Neural cell (in vitro differentiated cells): ENCODE data around the gene GPER1. TPM values are rescaled to one million over a fixed set of nuclear protein-coding genes. Genes with fewer than 3 reads are reported as not detected.
A peak's percentile ranks its signal among the peaks of the same experiment; 100 is the strongest.

ENCODE experiments used
- H2AFZ ChIP-seq: fragments of 200-600, 300-800 bp; sonication (generic), shearing (Covaris generic); 2 replicates; pipeline ENCODE4 v1.6.0; 2014; ENCODE audit warnings: low read depth, mild to moderate bottlenecking, antibody characterized with exemption, low read length, moderate library complexity
- H3F3A ChIP-seq: fragments of 200-600 bp; shearing (Covaris generic); 2 replicates; pipeline ENCODE4 v1.6.1; 2016; ENCODE audit warnings: mild to moderate bottlenecking, moderate library complexity, mixed read lengths, antibody characterized with exemption, low read length; ENCODE audit not compliant: insufficient read depth, poor library complexity, severe bottlenecking
- H3K27ac ChIP-seq: fragments of 200-600, 300-800 bp; sonication (generic), shearing (Covaris generic); 2 replicates; pipeline ENCODE4 v1.5.1; 2014; ENCODE audit warnings: mild to moderate bottlenecking, low read length, moderate library complexity
- H3K27me3 ChIP-seq: fragments of 300-800, 200-600 bp; sonication (generic), shearing (Covaris generic); 2 replicates; pipeline ENCODE4 v1.6.0; 2014; ENCODE audit warnings: mild to moderate bottlenecking, low read depth, low read length, moderate library complexity; ENCODE audit not compliant: insufficient read depth
- H3K36me3 ChIP-seq: fragments of 300-800, 200-600 bp; sonication (generic), shearing (Covaris generic); 2 replicates; pipeline ENCODE4 v1.5.1; 2014; ENCODE audit warnings: mild to moderate bottlenecking, antibody characterized with exemption, low read length, moderate library complexity; ENCODE audit not compliant: insufficient read depth
- H3K4me2 ChIP-seq: fragments of 300-800, 200-600 bp; sonication (generic), shearing (Covaris generic); 2 replicates; pipeline ENCODE4 v1.6.0; 2014; ENCODE audit warnings: mild to moderate bottlenecking, low read length
- H3K4me3 ChIP-seq: fragments of 300-800, 200-600 bp; sonication (generic), shearing (Covaris generic); 2 replicates; pipeline ENCODE4 v1.5.1; 2014; ENCODE audit warnings: mild to moderate bottlenecking, low read length, moderate library complexity
- H3K79me2 ChIP-seq: fragments of 200-600 bp; shearing (Covaris generic); replicated peaks from 2 replicates; pipeline ENCODE4 v1.6.0; 2014; ENCODE audit warnings: mild to moderate bottlenecking, low read length, moderate library complexity; ENCODE audit not compliant: insufficient read depth
- H3K9ac ChIP-seq: fragments of 300-800, 200-600 bp; sonication (generic), shearing (Covaris generic); 2 replicates; pipeline ENCODE4 v1.6.1; 2016; ENCODE audit warnings: mild to moderate bottlenecking, low read length, mixed read lengths
- H3K9me2 ChIP-seq: fragments of 200-600 bp; shearing (Covaris generic); 2 replicates; pipeline ENCODE4 v1.6.1; 2016; ENCODE audit warnings: mild to moderate bottlenecking, low read length, mixed read lengths; ENCODE audit not compliant: insufficient read depth
- H3K9me3 ChIP-seq: fragments of 200-600, 300-800 bp; sonication (generic), shearing (Covaris generic); 2 replicates; pipeline ENCODE4 v1.6.1; 2016; ENCODE audit warnings: mild to moderate bottlenecking, mixed run types, low read length, moderate library complexity, mixed read lengths
- H4K20me1 ChIP-seq: fragments of 200-600 bp; shearing (Covaris generic); 2 replicates; pipeline ENCODE4 v1.6.1; 2016; ENCODE audit warnings: mild to moderate bottlenecking, mixed run types; ENCODE audit not compliant: insufficient read depth
- EP300 ChIP-seq: fragments of 450-650 bp; conservative IDR thresholded peaks from 2 replicates; pipeline ENCODE4 v1.6.1; 2014; ENCODE audit warnings: antibody characterized with exemption, mild to moderate bottlenecking, moderate library complexity; ENCODE audit not compliant: poor library complexity, severe bottlenecking
- EZH2 ChIP-seq: fragments of 200-600, 300-800 bp; shearing (Covaris generic), sonication (generic); IDR thresholded peaks from 2 replicates; pipeline ENCODE4 v1.6.1; 2014; ENCODE audit warnings: antibody characterized with exemption, low read length, borderline replicate concordance, mild to moderate bottlenecking; ENCODE audit not compliant: insufficient read depth, poor library complexity, severe bottlenecking
- MXI1 ChIP-seq: fragments of 450-650 bp; conservative IDR thresholded peaks from 2 replicates; pipeline ENCODE4 v1.6.1; 2014; ENCODE audit warnings: antibody characterized with exemption, mild to moderate bottlenecking; ENCODE audit not compliant: poor library complexity, severe bottlenecking
- POLR2AphosphoS5 ChIP-seq: IDR thresholded peaks from 2 replicates; pipeline ENCODE4 v1.6.1; 2012
- RAD21 ChIP-seq: fragments of 450-650 bp; conservative IDR thresholded peaks from 2 replicates; pipeline ENCODE4 v1.6.1; 2014; ENCODE audit warnings: antibody characterized with exemption, mild to moderate bottlenecking, moderate library complexity
- SMC3 ChIP-seq: fragments of 450-650 bp; conservative IDR thresholded peaks from 2 replicates; pipeline ENCODE4 v1.6.1; 2014; ENCODE audit warnings: antibody characterized with exemption, mild to moderate bottlenecking, moderate library complexity; ENCODE audit not compliant: poor library complexity
- TAF1 ChIP-seq: IDR thresholded peaks from 2 replicates; pipeline ENCODE4 v1.6.1; 2012; ENCODE audit warnings: low read depth
- polyA plus RNA-seq: library from polyadenylated mRNA; depleted of rRNA; stranded (reverse); fragments of >200 nt; gene quantifications from 2 replicates; pipeline ENCODE4 v1.2.3, GENCODE V29; 2014
- TF ChIP-seq, protein P1 (sequence below): IDR thresholded peaks from 2 replicates; pipeline ENCODE4 v1.6.1; 2012; ENCODE audit warnings: borderline replicate concordance
- TF ChIP-seq, protein P2 (sequence below): fragments of 450-650 bp; IDR thresholded peaks from 2 replicates; pipeline ENCODE4 v1.5.1; 2014; ENCODE audit warnings: antibody characterized with exemption, mild to moderate bottlenecking, moderate library complexity; ENCODE audit not compliant: poor library complexity, severe bottlenecking

The GPER1 gene
- polyA plus RNA-seq, 1 donor from 2014 or later: not detected

DNA sequence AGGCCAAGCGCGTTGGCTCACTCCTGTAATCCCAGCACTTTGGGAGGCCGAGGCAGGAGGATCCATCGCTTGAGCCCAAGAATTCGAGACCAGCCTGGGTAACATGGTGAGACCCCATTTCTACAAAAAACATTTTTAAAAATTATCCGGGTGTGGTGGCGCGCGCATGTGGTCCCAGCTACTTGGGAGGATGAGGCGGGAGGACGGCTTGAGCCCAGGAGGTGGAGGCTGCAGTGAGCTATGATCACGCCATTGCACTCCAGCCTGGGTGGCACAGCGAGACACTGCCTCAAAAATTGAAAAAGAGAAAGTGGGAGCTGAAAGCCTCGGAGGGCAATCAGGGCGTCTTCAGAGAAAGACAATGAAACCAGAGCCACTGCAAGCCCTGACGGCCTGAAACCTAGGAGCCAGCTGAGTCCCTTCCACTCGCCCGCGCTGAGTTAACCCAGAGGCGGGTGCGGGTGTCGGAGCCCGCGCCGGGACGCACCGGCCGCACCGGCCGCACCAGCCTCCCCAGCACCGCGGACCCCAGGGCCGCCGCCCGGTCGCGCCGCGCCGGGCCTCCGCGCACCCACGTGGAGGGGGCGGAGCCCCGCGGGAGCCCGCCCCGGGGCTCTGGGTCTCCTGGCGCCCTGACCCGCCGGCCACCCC, 49.7 kb downstream of the GPER1 start:
- Histone ChIP-seq H3K27me3 (no peaks in the 10 kb centered on the region), H2AFZ (peak overlapping the region; percentile 80), H3K27ac (peak overlapping the region; percentile 58), H3K9me3 (no peaks in the 10 kb centered on the region), H4K20me1 (no peaks in the 10 kb centered on the region), H3F3A (no peaks in the 10 kb centered on the region), H3K9me2 (no peaks in the 10 kb centered on the region), H3K36me3 (no peaks in the 10 kb centered on the region), H3K4me3 (peak overlapping the region; percentile 75), H3K4me2 (peak overlapping the region; percentile 91), H3K79me2 (peaks cover 12% of the 10 kb centered on the region), H3K9ac (peak overlapping the region; percentile 71)
- no peak for TF ChIP-seq POLR2AphosphoS5
- TF ChIP-seq, protein P1, sequence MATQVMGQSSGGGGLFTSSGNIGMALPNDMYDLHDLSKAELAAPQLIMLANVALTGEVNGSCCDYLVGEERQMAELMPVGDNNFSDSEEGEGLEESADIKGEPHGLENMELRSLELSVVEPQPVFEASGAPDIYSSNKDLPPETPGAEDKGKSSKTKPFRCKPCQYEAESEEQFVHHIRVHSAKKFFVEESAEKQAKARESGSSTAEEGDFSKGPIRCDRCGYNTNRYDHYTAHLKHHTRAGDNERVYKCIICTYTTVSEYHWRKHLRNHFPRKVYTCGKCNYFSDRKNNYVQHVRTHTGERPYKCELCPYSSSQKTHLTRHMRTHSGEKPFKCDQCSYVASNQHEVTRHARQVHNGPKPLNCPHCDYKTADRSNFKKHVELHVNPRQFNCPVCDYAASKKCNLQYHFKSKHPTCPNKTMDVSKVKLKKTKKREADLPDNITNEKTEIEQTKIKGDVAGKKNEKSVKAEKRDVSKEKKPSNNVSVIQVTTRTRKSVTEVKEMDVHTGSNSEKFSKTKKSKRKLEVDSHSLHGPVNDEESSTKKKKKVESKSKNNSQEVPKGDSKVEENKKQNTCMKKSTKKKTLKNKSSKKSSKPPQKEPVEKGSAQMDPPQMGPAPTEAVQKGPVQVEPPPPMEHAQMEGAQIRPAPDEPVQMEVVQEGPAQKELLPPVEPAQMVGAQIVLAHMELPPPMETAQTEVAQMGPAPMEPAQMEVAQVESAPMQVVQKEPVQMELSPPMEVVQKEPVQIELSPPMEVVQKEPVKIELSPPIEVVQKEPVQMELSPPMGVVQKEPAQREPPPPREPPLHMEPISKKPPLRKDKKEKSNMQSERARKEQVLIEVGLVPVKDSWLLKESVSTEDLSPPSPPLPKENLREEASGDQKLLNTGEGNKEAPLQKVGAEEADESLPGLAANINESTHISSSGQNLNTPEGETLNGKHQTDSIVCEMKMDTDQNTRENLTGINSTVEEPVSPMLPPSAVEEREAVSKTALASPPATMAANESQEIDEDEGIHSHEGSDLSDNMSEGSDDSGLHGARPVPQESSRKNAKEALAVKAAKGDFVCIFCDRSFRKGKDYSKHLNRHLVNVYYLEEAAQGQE: no peak
- no peak for TF ChIP-seq TAF1
- no peak for TF ChIP-seq EP300
- TF ChIP-seq RAD21: no peak
- TF ChIP-seq, protein P2, sequence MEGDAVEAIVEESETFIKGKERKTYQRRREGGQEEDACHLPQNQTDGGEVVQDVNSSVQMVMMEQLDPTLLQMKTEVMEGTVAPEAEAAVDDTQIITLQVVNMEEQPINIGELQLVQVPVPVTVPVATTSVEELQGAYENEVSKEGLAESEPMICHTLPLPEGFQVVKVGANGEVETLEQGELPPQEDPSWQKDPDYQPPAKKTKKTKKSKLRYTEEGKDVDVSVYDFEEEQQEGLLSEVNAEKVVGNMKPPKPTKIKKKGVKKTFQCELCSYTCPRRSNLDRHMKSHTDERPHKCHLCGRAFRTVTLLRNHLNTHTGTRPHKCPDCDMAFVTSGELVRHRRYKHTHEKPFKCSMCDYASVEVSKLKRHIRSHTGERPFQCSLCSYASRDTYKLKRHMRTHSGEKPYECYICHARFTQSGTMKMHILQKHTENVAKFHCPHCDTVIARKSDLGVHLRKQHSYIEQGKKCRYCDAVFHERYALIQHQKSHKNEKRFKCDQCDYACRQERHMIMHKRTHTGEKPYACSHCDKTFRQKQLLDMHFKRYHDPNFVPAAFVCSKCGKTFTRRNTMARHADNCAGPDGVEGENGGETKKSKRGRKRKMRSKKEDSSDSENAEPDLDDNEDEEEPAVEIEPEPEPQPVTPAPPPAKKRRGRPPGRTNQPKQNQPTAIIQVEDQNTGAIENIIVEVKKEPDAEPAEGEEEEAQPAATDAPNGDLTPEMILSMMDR: no peak
- TF ChIP-seq EZH2: no peak
- TF ChIP-seq MXI1: no peak
- TF ChIP-seq SMC3: no peak

GRCh38 chr7:1140476-1141104, 52.7 kb downstream of the GPER1 start:
- Histone ChIP-seq H3K79me2 (peaks cover 12% of the 10 kb centered on the region), H3K9ac (no peak overlapping the region), H4K20me1 (no peaks in the 10 kb centered on the region), H2AFZ (no peak overlapping the region), H3F3A (no peaks in the 10 kb centered on the region), H3K9me3 (no peaks in the 10 kb centered on the region), H3K36me3 (no peaks in the 10 kb centered on the region), H3K9me2 (no peaks in the 10 kb centered on the region), H3K4me2 (no peak overlapping the region), H3K27ac (no peak overlapping the region), H3K4me3 (no peak overlapping the region), H3K27me3 (no peaks in the 10 kb centered on the region)
- no peak for TF ChIP-seq EZH2
- TF ChIP-seq TAF1: no peak
- TF ChIP-seq, protein P1: no peak
- TF ChIP-seq, protein P2: no peak
- TF ChIP-seq EP300: no peak
- no peak for TF ChIP-seq RAD21
- no peak for TF ChIP-seq POLR2AphosphoS5
- no peak for TF ChIP-seq MXI1
- no peak for TF ChIP-seq SMC3
